ENCODE results near the gene SPATA2. TPM values are rescaled to one million over a fixed set of nuclear protein-coding genes. Genes with fewer than 3 reads are reported as not detected.

The SPATA2 gene
- total and polyA plus RNA-seq, 2 of the 13 experiments (the other 11 are each of a cell fraction or from before 2014, with no cell fraction given) = 3.2 to 8.7 TPM

DNA sequence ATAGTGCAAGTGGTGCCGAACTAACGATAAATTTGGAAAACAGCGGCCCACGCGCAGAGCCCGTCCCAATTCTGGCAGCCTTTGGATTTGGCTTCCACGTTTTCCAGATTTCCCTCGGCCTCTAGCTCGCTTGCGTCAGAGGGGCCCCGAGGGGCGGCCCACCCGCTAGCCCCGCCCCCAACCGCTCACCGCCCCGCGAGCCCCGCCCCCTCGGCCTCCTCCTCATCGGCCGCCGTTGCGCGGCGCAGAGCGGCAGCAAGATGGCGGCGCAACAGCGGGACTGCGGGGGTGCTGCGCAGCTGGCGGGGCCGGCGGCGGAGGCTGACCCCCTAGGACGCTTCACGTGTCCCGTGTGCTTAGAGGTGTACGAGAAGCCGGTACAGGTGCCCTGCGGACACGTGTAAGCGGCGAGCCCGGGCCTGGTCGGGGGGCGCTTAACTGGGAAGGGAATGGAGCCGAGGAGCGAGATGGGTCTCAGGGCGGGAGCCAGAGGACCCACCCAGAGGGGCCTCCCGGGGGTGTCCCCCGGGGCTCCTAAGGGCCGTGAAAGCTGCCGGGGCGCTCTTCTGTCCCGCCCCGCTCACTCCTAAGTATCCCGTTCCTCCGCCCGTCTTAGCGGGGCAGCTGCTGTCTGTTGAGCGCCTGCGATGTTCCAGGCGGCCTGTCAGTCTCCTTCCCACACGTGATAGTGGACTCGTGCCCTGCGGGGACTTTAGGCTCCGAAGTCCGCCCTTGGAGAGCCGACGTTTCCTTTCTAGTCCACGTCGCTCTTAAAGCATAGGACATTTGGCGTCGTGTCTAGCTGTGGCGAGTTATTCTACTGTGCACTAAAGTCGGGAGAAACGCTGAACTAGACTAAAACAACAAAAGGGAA is 21.1 kb upstream of the SPATA2 start, which contains the start of gene RNF114 (continued):
- TF ChIP-seq ZNF644 (CRISPR knock-in tag; IDR thresholded peaks at IDR 0.05; ENCODE audit: low read depth) (no peak; the same call in 1 of the 2 replicates), ZFP36L1 (CRISPR knock-in tag; IDR thresholded peaks at IDR 0.05) (0 out of 2 replicates have a peak, but pooled peaks have one; percentile 55), ZNF501 (CRISPR knock-in tag; IDR thresholded peaks at IDR 0.05) (peak; percentile 70), FIP1L1 (IDR thresholded peaks at IDR 0.05; ENCODE audit: borderline replicate concordance, insufficient read depth, low read depth, low read length) (0 out of 2 replicates have a peak, but pooled peaks have one; percentile 41), KLF13 (CRISPR knock-in tag; IDR thresholded peaks at IDR 0.05) (peak; percentile 43; the same call in 1 of the 2 replicates), AHR (CRISPR knock-in tag; IDR thresholded peaks at IDR 0.05) (peak; percentile 18; the same call in 1 of the 2 replicates), RFXAP (CRISPR knock-in tag; IDR thresholded peaks at IDR 0.05; ENCODE audit: borderline replicate concordance) (peak; percentile 65), ZNF44 (CRISPR knock-in tag; IDR thresholded peaks at IDR 0.05) (no peak), MAFG (CRISPR knock-in tag; IDR thresholded peaks at IDR 0.05) (no peak), ZNF496 (CRISPR knock-in tag; IDR thresholded peaks at IDR 0.05; ENCODE audit: insufficient replicate concordance) (no peak), YEATS4 (CRISPR knock-in tag; IDR thresholded peaks at IDR 0.05; ENCODE audit: borderline replicate concordance) (peak; percentile 78; the same call in 1 of the 2 replicates), ZNF232 (CRISPR knock-in tag; IDR thresholded peaks at IDR 0.05; ENCODE audit: borderline replicate concordance) (peak; percentile 61), NONO (IDR thresholded peaks at IDR 0.05) (no peak), NONO (CRISPR knock-in tag; conservative IDR thresholded peaks at IDR 0.05) (peak; percentile 95)
- TF ChIP-seq, protein P1, sequence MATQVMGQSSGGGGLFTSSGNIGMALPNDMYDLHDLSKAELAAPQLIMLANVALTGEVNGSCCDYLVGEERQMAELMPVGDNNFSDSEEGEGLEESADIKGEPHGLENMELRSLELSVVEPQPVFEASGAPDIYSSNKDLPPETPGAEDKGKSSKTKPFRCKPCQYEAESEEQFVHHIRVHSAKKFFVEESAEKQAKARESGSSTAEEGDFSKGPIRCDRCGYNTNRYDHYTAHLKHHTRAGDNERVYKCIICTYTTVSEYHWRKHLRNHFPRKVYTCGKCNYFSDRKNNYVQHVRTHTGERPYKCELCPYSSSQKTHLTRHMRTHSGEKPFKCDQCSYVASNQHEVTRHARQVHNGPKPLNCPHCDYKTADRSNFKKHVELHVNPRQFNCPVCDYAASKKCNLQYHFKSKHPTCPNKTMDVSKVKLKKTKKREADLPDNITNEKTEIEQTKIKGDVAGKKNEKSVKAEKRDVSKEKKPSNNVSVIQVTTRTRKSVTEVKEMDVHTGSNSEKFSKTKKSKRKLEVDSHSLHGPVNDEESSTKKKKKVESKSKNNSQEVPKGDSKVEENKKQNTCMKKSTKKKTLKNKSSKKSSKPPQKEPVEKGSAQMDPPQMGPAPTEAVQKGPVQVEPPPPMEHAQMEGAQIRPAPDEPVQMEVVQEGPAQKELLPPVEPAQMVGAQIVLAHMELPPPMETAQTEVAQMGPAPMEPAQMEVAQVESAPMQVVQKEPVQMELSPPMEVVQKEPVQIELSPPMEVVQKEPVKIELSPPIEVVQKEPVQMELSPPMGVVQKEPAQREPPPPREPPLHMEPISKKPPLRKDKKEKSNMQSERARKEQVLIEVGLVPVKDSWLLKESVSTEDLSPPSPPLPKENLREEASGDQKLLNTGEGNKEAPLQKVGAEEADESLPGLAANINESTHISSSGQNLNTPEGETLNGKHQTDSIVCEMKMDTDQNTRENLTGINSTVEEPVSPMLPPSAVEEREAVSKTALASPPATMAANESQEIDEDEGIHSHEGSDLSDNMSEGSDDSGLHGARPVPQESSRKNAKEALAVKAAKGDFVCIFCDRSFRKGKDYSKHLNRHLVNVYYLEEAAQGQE (IDR thresholded peaks at IDR 0.05; ENCODE audit: borderline replicate concordance in 1 of 2, low read depth in 1 of 2, low read length in 2 of 2) = peak in 1 of 2 experiments; percentile 42; a peak in 1 of 4 replicates
- TF ChIP-seq, protein P2, sequence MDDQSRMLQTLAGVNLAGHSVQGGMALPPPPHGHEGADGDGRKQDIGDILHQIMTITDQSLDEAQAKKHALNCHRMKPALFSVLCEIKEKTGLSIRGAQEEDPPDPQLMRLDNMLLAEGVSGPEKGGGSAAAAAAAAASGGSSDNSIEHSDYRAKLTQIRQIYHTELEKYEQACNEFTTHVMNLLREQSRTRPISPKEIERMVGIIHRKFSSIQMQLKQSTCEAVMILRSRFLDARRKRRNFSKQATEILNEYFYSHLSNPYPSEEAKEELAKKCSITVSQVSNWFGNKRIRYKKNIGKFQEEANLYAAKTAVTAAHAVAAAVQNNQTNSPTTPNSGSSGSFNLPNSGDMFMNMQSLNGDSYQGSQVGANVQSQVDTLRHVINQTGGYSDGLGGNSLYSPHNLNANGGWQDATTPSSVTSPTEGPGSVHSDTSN (CRISPR knock-in tag; IDR thresholded peaks at IDR 0.05; ENCODE audit: borderline replicate concordance) = peak; percentile 11; the same call in 1 of the 2 replicates
- TF ChIP-seq, protein P3, sequence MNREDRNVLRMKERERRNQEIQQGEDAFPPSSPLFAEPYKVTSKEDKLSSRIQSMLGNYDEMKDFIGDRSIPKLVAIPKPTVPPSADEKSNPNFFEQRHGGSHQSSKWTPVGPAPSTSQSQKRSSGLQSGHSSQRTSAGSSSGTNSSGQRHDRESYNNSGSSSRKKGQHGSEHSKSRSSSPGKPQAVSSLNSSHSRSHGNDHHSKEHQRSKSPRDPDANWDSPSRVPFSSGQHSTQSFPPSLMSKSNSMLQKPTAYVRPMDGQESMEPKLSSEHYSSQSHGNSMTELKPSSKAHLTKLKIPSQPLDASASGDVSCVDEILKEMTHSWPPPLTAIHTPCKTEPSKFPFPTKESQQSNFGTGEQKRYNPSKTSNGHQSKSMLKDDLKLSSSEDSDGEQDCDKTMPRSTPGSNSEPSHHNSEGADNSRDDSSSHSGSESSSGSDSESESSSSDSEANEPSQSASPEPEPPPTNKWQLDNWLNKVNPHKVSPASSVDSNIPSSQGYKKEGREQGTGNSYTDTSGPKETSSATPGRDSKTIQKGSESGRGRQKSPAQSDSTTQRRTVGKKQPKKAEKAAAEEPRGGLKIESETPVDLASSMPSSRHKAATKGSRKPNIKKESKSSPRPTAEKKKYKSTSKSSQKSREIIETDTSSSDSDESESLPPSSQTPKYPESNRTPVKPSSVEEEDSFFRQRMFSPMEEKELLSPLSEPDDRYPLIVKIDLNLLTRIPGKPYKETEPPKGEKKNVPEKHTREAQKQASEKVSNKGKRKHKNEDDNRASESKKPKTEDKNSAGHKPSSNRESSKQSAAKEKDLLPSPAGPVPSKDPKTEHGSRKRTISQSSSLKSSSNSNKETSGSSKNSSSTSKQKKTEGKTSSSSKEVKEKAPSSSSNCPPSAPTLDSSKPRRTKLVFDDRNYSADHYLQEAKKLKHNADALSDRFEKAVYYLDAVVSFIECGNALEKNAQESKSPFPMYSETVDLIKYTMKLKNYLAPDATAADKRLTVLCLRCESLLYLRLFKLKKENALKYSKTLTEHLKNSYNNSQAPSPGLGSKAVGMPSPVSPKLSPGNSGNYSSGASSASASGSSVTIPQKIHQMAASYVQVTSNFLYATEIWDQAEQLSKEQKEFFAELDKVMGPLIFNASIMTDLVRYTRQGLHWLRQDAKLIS (CRISPR knock-in tag; IDR thresholded peaks at IDR 0.05) = peak; percentile 86; the same call in 1 of the 2 replicates

All from HepG2 (cell line).